KMS-11 (cell line): ENCODE data around the gene KRTAP4-9.
"Not testable (repeated sequence)": the region's sequence is repeated elsewhere in the genome, so short reads cannot be mapped to it uniquely, and the experiment has no call there.

Source experiments
- H2AFZ ChIP-seq: fragments of 200-600 bp; sonication (generic); 2 replicates; pipeline ENCODE4 v1.6.1; 2016; ENCODE audit warnings: antibody characterized with exemption, mixed run types, low read depth
- H3K27ac ChIP-seq: fragments of 200-600 bp; sonication (generic); 2 replicates; pipeline ENCODE4 v1.6.1; 2016; ENCODE audit warnings: mild to moderate bottlenecking, mixed run types
- H3K27me3 ChIP-seq: fragments of 200-600 bp; sonication (generic); 2 replicates; pipeline ENCODE4 v1.6.1; 2017; ENCODE audit warnings: mild to moderate bottlenecking, low read depth, mixed run types, moderate library complexity; ENCODE audit not compliant: insufficient read depth
- H3K36me3 ChIP-seq: fragments of 200-600 bp; sonication (generic); 2 replicates; pipeline ENCODE4 v1.6.1; 2017; ENCODE audit warnings: mild to moderate bottlenecking, mixed run types; ENCODE audit not compliant: insufficient read depth
- H3K4me1 ChIP-seq: fragments of 200-600 bp; sonication (generic); 2 replicates; pipeline ENCODE4 v1.6.1; 2016; ENCODE audit warnings: mild to moderate bottlenecking, low read depth, mixed run types; ENCODE audit not compliant: poor library complexity, severe bottlenecking
- H3K4me2 ChIP-seq: fragments of 200-600 bp; sonication (generic); 2 replicates; pipeline ENCODE4 v1.7.0; 2016; ENCODE audit warnings: mild to moderate bottlenecking, mixed run types
- H3K4me3 ChIP-seq: fragments of 200-600 bp; sonication (generic); IDR thresholded peaks from 2 replicates; pipeline ENCODE4 v1.6.1; 2017; ENCODE audit warnings: low read depth, low read length, mixed read lengths; ENCODE audit not compliant: insufficient read depth
- H3K79me2 ChIP-seq: fragments of 200-600 bp; sonication (generic); 2 replicates; pipeline ENCODE4 v1.6.1; 2016; ENCODE audit warnings: low read depth, mixed run types; ENCODE audit not compliant: insufficient read depth
- H3K9ac ChIP-seq: fragments of 200-600 bp; sonication (generic); 2 replicates; pipeline ENCODE4 v1.6.1; 2016; ENCODE audit warnings: mild to moderate bottlenecking, mixed run types
- H4K20me1 ChIP-seq: fragments of 200-600 bp; sonication (generic); 2 replicates; pipeline ENCODE4 v1.6.1; 2016; ENCODE audit warnings: mild to moderate bottlenecking, mixed run types; ENCODE audit not compliant: insufficient read depth
- TF ChIP-seq, protein P1 (sequence below): fragments of 200-600 bp; sonication (generic); conservative IDR thresholded peaks from 2 replicates; pipeline ENCODE4 v1.6.1; 2017; ENCODE audit warnings: low read depth, mild to moderate bottlenecking, antibody characterized with exemption, low read length, moderate library complexity, mixed read lengths

KRTAP4-9 gene

GRCh38 chr17:41096055-41096454 is 9.1 kb upstream of the KRTAP4-9 start:
- Histone ChIP-seq H3K79me2 (no peaks in the 10 kb centered on the region), H3K27ac (no peak overlapping the region), H4K20me1 (no peaks in the 10 kb centered on the region), H2AFZ (no peak overlapping the region), H3K4me3 (no peak overlapping the region), H3K27me3 (no peaks in the 10 kb centered on the region), H3K4me1 (no peaks in the 10 kb centered on the region), H3K36me3 (no peaks in the 10 kb centered on the region), H3K9ac (no peak overlapping the region), H3K4me2 (no peak overlapping the region)
- TF ChIP-seq, protein P1, sequence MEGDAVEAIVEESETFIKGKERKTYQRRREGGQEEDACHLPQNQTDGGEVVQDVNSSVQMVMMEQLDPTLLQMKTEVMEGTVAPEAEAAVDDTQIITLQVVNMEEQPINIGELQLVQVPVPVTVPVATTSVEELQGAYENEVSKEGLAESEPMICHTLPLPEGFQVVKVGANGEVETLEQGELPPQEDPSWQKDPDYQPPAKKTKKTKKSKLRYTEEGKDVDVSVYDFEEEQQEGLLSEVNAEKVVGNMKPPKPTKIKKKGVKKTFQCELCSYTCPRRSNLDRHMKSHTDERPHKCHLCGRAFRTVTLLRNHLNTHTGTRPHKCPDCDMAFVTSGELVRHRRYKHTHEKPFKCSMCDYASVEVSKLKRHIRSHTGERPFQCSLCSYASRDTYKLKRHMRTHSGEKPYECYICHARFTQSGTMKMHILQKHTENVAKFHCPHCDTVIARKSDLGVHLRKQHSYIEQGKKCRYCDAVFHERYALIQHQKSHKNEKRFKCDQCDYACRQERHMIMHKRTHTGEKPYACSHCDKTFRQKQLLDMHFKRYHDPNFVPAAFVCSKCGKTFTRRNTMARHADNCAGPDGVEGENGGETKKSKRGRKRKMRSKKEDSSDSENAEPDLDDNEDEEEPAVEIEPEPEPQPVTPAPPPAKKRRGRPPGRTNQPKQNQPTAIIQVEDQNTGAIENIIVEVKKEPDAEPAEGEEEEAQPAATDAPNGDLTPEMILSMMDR: no peak

- Histone ChIP-seq H3K9ac (no peak within 1 kb of the TSS), H3K4me1 (no peaks in the 10 kb centered on the region), H3K4me3 (no peak within 1 kb of the TSS), H4K20me1 (no peaks in the 10 kb centered on the region), H3K27ac (no peak within 1 kb of the TSS), H3K79me2 (no peaks in the 10 kb centered on the region), H3K27me3 (no peaks in the 10 kb centered on the region), H3K36me3 (no peaks in the 10 kb centered on the region), H2AFZ (no peak within 1 kb of the TSS), H3K4me2 (no peak within 1 kb of the TSS)
- TF ChIP-seq, protein P1: no peak
These were observed 7.1 kb upstream of the KRTAP4-9 start, which contains the start of gene KRTAP4-8 for GRCh38 chr17:41098042-41098441. KRTAP4-8 (minus strand) TSS chr17:41098142; CDS start chr17:41098084, 58 bp downstream.

DNA sequence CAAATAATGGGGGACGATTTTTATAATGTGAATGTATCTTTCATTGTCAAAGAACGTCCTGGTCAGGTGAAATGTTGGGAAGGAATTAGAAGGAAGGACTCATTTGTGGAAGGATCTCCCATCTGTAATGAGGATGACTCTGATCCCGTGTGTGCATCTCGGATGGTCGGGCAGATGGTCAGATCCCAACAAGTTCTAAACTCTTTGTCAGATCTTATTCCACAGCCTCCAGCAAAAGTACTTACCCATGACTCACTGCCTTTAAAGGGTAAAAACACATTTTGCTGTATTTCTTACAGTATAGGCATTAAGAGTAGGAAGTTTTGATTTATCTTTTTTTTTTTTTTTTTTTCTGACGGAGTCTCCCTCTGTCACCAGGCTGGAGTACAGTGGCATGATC is 6.7 kb upstream of the KRTAP4-9 start:
- Histone ChIP-seq H3K36me3 (no peaks in the 10 kb centered on the region), H2AFZ (no peak overlapping the region), H3K4me1 (no peaks in the 10 kb centered on the region), H3K4me2 (no peak overlapping the region), H3K79me2 (no peaks in the 10 kb centered on the region), H3K27ac (no peak overlapping the region), H3K4me3 (no peak overlapping the region), H3K27me3 (no peaks in the 10 kb centered on the region), H3K9ac (no peak overlapping the region), H4K20me1 (no peaks in the 10 kb centered on the region)
- TF ChIP-seq, protein P1: no peak

DNA sequence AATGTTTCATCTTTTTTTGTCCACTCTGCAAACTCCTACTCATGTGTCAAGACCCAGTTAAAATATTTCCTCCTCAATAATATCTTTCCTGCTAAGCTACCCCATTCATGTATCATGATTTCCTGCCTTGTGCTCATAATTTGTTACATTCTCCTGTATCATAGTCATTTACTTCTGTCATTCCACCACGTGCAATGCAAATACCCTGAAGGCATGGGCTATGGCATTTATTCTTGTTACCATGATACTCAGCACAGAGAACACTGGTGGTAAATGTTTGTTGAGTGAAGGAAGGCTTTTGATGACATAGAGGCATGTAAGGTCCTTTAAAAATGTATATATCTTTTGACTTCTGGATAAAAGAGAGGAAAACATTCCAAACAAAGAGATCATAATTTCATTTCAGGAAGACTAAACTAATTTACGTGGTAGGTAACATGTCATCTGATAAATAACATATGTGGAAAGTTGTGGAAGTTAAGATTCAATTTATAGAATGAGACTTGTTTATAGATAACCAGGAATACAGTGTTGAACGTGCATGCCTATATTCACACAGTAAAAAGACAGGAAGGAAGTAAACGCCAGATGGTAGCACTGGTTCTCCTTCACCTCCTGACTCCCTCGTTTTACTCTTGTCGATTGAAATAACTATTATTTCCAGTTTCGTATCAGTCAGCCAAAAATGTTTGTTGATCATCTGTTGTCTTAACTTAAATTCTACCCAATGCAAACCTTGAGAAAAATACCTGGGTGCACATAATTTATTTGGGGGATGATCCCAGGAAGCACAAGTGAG is 5.3 kb upstream of the KRTAP4-9 start:
- not testable (repeated sequence) for H3K36me3 ChIP-seq, H3K79me2 ChIP-seq, H3K4me3 ChIP-seq, H3K4me1 ChIP-seq, H3K27ac ChIP-seq, H2AFZ ChIP-seq, H3K27me3 ChIP-seq, H3K9ac ChIP-seq, H4K20me1 ChIP-seq, H3K4me2 ChIP-seq

DNA sequence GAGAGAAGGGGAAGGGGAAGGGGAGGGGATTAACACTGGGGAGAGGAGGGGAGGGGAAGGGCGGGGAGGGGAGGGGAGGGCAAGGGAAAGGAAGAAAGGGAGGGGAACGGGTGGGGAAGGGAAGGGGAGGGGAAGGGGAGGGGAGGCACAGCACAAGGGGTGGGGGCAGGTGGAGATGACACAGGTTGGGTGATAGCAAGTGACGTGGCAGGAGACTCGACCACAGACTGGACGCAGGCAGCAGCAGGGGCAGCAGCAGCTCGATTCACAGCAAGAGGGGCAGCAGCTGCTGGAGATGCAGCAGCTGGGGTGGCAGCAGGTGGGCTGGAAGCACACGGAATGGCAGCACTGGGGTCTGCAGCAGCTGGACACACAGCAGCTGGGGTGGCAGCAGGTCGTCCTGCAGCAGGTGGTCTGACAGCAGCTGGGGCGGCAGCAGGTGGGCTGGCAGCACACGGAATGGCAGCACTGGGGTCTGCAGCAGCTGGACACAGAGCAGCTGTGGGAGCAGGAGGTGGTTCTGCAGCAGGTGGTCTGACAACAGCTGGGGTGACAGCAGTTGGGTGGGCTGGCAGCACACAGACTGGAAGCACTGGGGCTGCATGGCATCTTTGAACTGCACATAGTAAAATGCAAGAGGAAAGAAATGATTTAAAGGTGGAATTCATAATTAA is 3.5 kb upstream of the KRTAP4-9 start, which contains the start of gene KRTAP4-16:
TSS of gene KRTAP4-16 (minus strand) at position 624 of the 674 bp plus-strand sequence. CDS start at position 624, 0 bp downstream.
- Histone ChIP-seq H3K27ac (no peak within 1 kb of the TSS), H3K36me3 (no peaks in the 10 kb centered on the region)

More for the DNA sequence above, 3.5 kb upstream of the KRTAP4-9 start, which contains the start of gene KRTAP4-16:
- Histone ChIP-seq H3K79me2 (no peaks in the 10 kb centered on the region), H4K20me1 (no peaks in the 10 kb centered on the region), H3K27me3 (no peaks in the 10 kb centered on the region), H3K9ac (no peak within 1 kb of the TSS), H3K4me3 (no peak within 1 kb of the TSS), H2AFZ (no peak within 1 kb of the TSS), H3K4me1 (no peaks in the 10 kb centered on the region), H3K4me2 (no peak within 1 kb of the TSS)
- TF ChIP-seq, protein P1: no peak
